ENCODE measurements around the gene ATF4. TPM values are rescaled to one million over a fixed set of nuclear protein-coding genes. Genes with fewer than 3 reads are reported as not detected.

The ATF4 gene
- total RNA-seq, 1 experiment from 2014 or later, result 717 TPM

GRCh38 chr22:39491696-39492095, 28.7 kb upstream of the ATF4 start:
- TF ChIP-seq, protein P1, sequence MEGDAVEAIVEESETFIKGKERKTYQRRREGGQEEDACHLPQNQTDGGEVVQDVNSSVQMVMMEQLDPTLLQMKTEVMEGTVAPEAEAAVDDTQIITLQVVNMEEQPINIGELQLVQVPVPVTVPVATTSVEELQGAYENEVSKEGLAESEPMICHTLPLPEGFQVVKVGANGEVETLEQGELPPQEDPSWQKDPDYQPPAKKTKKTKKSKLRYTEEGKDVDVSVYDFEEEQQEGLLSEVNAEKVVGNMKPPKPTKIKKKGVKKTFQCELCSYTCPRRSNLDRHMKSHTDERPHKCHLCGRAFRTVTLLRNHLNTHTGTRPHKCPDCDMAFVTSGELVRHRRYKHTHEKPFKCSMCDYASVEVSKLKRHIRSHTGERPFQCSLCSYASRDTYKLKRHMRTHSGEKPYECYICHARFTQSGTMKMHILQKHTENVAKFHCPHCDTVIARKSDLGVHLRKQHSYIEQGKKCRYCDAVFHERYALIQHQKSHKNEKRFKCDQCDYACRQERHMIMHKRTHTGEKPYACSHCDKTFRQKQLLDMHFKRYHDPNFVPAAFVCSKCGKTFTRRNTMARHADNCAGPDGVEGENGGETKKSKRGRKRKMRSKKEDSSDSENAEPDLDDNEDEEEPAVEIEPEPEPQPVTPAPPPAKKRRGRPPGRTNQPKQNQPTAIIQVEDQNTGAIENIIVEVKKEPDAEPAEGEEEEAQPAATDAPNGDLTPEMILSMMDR (IDR thresholded peaks at IDR 0.05; ENCODE audit: unreplicated experiment), result no peak
- Mint-ChIP-seq H3K27me3 (ENCODE audit: insufficient read depth, unreplicated experiment) (no peaks in the 10 kb centered on the region), H3K4me1 (ENCODE audit: insufficient read depth, unreplicated experiment) (no peaks in the 10 kb centered on the region), H3K4me3 (ENCODE audit: unreplicated experiment) (no peak overlapping the region), H3K27ac (ENCODE audit: low read depth, unreplicated experiment) (no peak overlapping the region), H3K36me3 (ENCODE audit: insufficient read depth, unreplicated experiment) (no peaks in the 10 kb centered on the region), H3K9me3 (ENCODE audit: unreplicated experiment) (no peaks in the 10 kb centered on the region)
- no peak for DNase-seq (ENCODE audit: unreplicated experiment)
- ChIA-PET CTCF (interaction anchor here (0.7 to 1.0 kb wide), 3 partner anchors 10 to 175 kb away, joined by 3 read pairs; no protein-coding TSS in a partner anchor), POLR2A (interaction anchor here (0.7 to 3.0 kb wide), 3 partner anchors 29 to 768 kb away, joined by 3 to 15 read pairs (median 4); partner anchors contain the start of genes ATF4 and RPL3)
- BruUV-seq (replicated peaks), result no TSS peak
- intact Hi-C loops (cut with micrococcal nuclease), result no loop called here

DNA sequence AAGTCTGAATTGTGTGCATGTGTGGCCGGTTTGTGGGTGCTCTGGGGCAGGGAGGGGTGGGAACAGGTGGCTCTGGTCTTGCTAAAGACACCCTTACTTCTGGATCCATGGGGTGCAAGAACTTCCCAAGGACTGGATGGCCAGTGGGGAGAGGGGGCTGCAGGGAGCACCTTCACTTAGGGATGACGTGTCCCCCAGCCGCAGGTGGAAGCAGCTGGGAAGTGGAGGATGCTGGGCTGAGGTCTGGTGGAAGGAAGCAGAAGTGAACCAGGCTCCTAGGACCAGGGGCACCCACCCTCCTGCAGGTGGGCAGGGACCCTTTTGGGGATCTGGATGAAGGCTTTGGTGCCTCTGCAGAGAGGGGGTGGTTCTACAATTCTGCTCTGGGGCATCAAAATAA, 28.2 kb upstream of the ATF4 start:
- BruUV-seq (replicated peaks), result no TSS peak
- no peaks in the 10 kb centered on the region for H3K9me3 Mint-ChIP-seq (ENCODE audit: unreplicated experiment)
- ChIA-PET CTCF (interaction anchor here (0.6 to 4.9 kb wide), 2 partner anchors 36 to 51 kb away, joined by 3 to 66 read pairs; no protein-coding TSS in a partner anchor), POLR2A (interaction anchor here (3.0 kb wide), 1 partner anchor 28 kb away, joined by 15 read pairs; the partner anchor contains the start of gene ATF4)
- no peak overlapping the region for H3K4me3 Mint-ChIP-seq (ENCODE audit: unreplicated experiment)
- H3K27me3 Mint-ChIP-seq (ENCODE audit: insufficient read depth, unreplicated experiment), result no peaks in the 10 kb centered on the region
- no peak overlapping the region for H3K27ac Mint-ChIP-seq (ENCODE audit: low read depth, unreplicated experiment)
- no peaks in the 10 kb centered on the region for H3K36me3 Mint-ChIP-seq (ENCODE audit: insufficient read depth, unreplicated experiment)
- no peaks in the 10 kb centered on the region for H3K4me1 Mint-ChIP-seq (ENCODE audit: insufficient read depth, unreplicated experiment)
- intact Hi-C loops (cut with micrococcal nuclease), result no loop called here
- no peak for DNase-seq (ENCODE audit: unreplicated experiment)
- TF ChIP-seq, protein P1 (IDR thresholded peaks at IDR 0.05; ENCODE audit: unreplicated experiment), result no peak

- no peak overlapping the region for H3K4me3 Mint-ChIP-seq (ENCODE audit: unreplicated experiment)
- H3K4me1 Mint-ChIP-seq (ENCODE audit: insufficient read depth, unreplicated experiment), result no peaks in the 10 kb centered on the region
- DNase-seq (ENCODE audit: unreplicated experiment), result no peak
- H3K27ac Mint-ChIP-seq (ENCODE audit: low read depth, unreplicated experiment), result no peak overlapping the region
- H3K36me3 Mint-ChIP-seq (ENCODE audit: insufficient read depth, unreplicated experiment), result no peaks in the 10 kb centered on the region
- no peaks in the 10 kb centered on the region for H3K9me3 Mint-ChIP-seq (ENCODE audit: unreplicated experiment)
- TF ChIP-seq, protein P1 (IDR thresholded peaks at IDR 0.05; ENCODE audit: unreplicated experiment), result no peak
- BruUV-seq (replicated peaks), result no TSS peak
- ChIA-PET POLR2A (interaction anchor here (0.9 to 1.4 kb wide), 4 partner anchors 26 to 178 kb away, joined by 3 to 5 read pairs (median 4); partner anchors contain the start of gene ATF4), CTCF (interaction anchor here (0.6 to 4.9 kb wide), 16 partner anchors 8 to 1104 kb away, joined by 3 to 66 read pairs (median 4); partner anchors contain the start of gene MIEF1)
- intact Hi-C loops (cut with micrococcal nuclease), result loop anchor here (1.0 kb wide), 1 partner anchor 36 kb away; no protein-coding TSS in a partner anchor
- H3K27me3 Mint-ChIP-seq (ENCODE audit: insufficient read depth, unreplicated experiment), result no peaks in the 10 kb centered on the region
Observed at GRCh38 chr22:39493759-39494158, 26.6 kb upstream of the ATF4 start.

DNA sequence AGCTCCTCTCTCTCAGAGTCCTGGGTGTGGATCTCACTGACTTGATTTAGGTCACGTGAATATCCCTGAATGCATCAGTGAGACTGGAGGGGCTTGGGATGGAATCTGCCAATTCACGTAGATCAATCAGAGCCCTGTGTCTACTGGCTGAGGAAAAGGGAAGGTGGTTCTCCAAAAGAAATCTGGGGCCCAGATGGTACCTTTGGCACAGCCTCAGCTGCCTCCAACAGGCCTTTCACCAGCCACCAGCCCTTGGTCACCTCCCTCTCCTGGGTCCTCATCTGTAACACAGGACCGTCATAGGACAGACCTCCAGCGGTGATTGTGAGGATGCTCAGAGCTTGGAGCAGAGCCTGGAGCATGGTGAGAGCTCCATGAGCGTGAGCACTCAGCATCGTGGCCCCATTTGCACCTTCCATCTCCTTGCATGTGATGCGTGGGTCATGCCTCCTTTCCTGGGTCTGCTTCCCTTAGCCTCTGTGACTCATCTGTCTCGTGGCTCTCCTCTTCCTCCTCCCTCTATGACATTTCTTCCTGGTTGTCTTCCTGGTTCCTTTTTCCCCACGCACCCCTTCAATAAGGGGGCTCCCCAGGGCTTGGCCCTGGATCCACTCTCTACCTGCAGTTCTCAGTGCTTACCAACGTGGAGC, 25.8 kb upstream of the ATF4 start:
- Mint-ChIP-seq H3K9me3 (ENCODE audit: unreplicated experiment) (no peaks in the 10 kb centered on the region), H3K27ac (ENCODE audit: low read depth, unreplicated experiment) (no peak overlapping the region), H3K4me1 (ENCODE audit: insufficient read depth, unreplicated experiment) (no peaks in the 10 kb centered on the region), H3K4me3 (ENCODE audit: unreplicated experiment) (no peak overlapping the region), H3K36me3 (ENCODE audit: insufficient read depth, unreplicated experiment) (no peaks in the 10 kb centered on the region), H3K27me3 (ENCODE audit: insufficient read depth, unreplicated experiment) (no peaks in the 10 kb centered on the region)
- ChIA-PET CTCF (interaction anchor here (0.7 to 4.9 kb wide), 12 partner anchors 17 to 739 kb away, joined by 3 to 66 read pairs (median 4); no protein-coding TSS in a partner anchor), POLR2A (interaction anchor here (0.9 to 1.4 kb wide), 4 partner anchors 25 to 178 kb away, joined by 3 to 5 read pairs (median 4); partner anchors contain the start of gene ATF4)
- no TSS peak for BruUV-seq (replicated peaks)
- no peak for DNase-seq (ENCODE audit: unreplicated experiment)
- TF ChIP-seq, protein P1 (IDR thresholded peaks at IDR 0.05; ENCODE audit: unreplicated experiment), result no peak
- intact Hi-C loops (cut with micrococcal nuclease), result no loop called here

Data from MCF 10A (cell line).